MM.1S (cell line): Measurements from ENCODE around the gene HNF4A.
A peak's percentile ranks its signal among the peaks of the same experiment; 100 is the strongest.
"Not testable (repeated sequence)": the region's sequence is repeated elsewhere in the genome, so short reads cannot be mapped to it uniquely, and the experiment has no call there.

Experiments used
- DNase-seq: peaks from one replicate; pipeline ENCODE4 v3.0.0-alpha.2; 2015
- H2AFZ ChIP-seq: fragments of 300-600 bp; sonication (generic); 2 replicates; pipeline ENCODE4 v1.6.0; 2016; ENCODE audit warnings: antibody characterized with exemption, low read length
- H3F3A ChIP-seq: fragments of 300-600 bp; sonication (generic); 2 replicates; pipeline ENCODE4 v1.6.1; 2016; ENCODE audit warnings: mild to moderate bottlenecking, antibody characterized with exemption, low read length, moderate library complexity, mixed read lengths; ENCODE audit not compliant: insufficient read depth
- H3K27ac ChIP-seq: fragments of 300-600 bp; sonication (generic); 2 replicates; pipeline ENCODE4 v1.5.1; 2016; ENCODE audit warnings: mild to moderate bottlenecking, low read length
- H3K27me3 ChIP-seq: fragments of 300-600 bp; sonication (generic); replicated peaks from 2 replicates; pipeline ENCODE4 v1.6.0; 2016; ENCODE audit warnings: low read length; ENCODE audit not compliant: insufficient read depth
- H3K36me3 ChIP-seq: fragments of 300-600 bp; sonication (generic); replicated peaks from 2 replicates; pipeline ENCODE4 v1.6.1; 2016; ENCODE audit warnings: mild to moderate bottlenecking, low read length, mixed read lengths; ENCODE audit not compliant: insufficient read depth
- H3K4me1 ChIP-seq: fragments of 300-600 bp; sonication (generic); 2 replicates; pipeline ENCODE4 v1.6.1; 2016; ENCODE audit warnings: low read length, mixed read lengths
- H3K4me2 ChIP-seq: fragments of 300-600 bp; sonication (generic); 2 replicates; pipeline ENCODE4 v1.6.0; 2016; ENCODE audit warnings: low read depth, low read length
- H3K4me3 ChIP-seq: fragments of 300-600 bp; sonication (generic); 2 replicates; pipeline ENCODE4 v1.5.1; 2016; ENCODE audit warnings: low read length, mixed read lengths
- H3K79me2 ChIP-seq: fragments of 300-600 bp; sonication (generic); 2 replicates; pipeline ENCODE4 v1.6.1; 2016; ENCODE audit warnings: mixed run types, low read length, mixed read lengths
- H3K9ac ChIP-seq: fragments of 300-600 bp; sonication (generic); 2 replicates; pipeline ENCODE4 v1.6.1; 2016; ENCODE audit warnings: low read length, mixed read lengths
- H3K9me2 ChIP-seq: fragments of 300-600 bp; sonication (generic); replicated peaks from 2 replicates; pipeline ENCODE4 v1.6.1; 2016; ENCODE audit warnings: mild to moderate bottlenecking, low read length, mixed read lengths; ENCODE audit not compliant: insufficient read depth
- H3K9me3 ChIP-seq: fragments of 300-600 bp; sonication (generic); replicated peaks from 2 replicates; pipeline ENCODE4 v1.6.1; 2016; ENCODE audit warnings: mild to moderate bottlenecking, low read length, mixed read lengths; ENCODE audit not compliant: insufficient read depth
- H4K20me1 ChIP-seq: fragments of 300-600 bp; sonication (generic); 2 replicates; pipeline ENCODE4 v1.6.1; 2016; ENCODE audit warnings: mild to moderate bottlenecking, low read length, moderate library complexity, mixed read lengths; ENCODE audit not compliant: insufficient read depth
- EZH2 ChIP-seq: fragments of 300-600 bp; sonication (generic); optimal IDR thresholded peaks from 2 replicates; pipeline ENCODE3; 2017; ENCODE audit warnings: low read depth, mild to moderate bottlenecking, antibody characterized with exemption, low read length, mixed read lengths
- EZH2phosphoT487 ChIP-seq: fragments of 300-600 bp; sonication (generic); IDR thresholded peaks from 2 replicates; pipeline ENCODE4 v1.6.1; 2018; ENCODE audit warnings: antibody characterized with exemption, low read length
- TF ChIP-seq, protein P1 (sequence below): fragments of 300-600 bp; sonication (generic); IDR thresholded peaks from 2 replicates; pipeline ENCODE4 v1.5.1; 2016; ENCODE audit warnings: antibody characterized with exemption, low read length, mixed read lengths

Gene HNF4A

DNA sequence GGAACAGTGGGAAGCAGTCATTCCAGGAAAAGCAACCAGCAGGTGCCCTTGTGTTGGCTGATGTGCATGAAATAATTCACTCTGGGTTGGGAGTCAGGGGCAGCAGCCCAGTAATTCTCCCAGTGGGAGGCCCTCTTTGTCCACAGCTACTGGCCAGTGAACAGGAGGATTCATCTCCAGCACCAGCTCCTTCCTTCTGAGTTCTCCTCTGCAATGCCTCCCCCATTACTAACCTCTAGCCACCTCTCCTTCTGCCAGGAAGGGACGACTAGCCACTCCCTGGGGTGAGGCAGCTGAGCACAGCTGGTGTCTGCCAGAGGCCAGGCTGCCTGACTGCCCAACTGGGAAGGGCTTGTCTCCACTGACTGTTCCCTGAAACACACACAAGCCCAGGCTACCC, 31.2 kb upstream of the HNF4A start:
- H3K27me3 ChIP-seq: no peaks in the 10 kb centered on the region
- no peaks in the 10 kb centered on the region for H3K79me2 ChIP-seq
- H3K4me3 ChIP-seq: no peak overlapping the region
- H3K27ac ChIP-seq: no peak overlapping the region
- no peaks in the 10 kb centered on the region for H3K36me3 ChIP-seq
- H2AFZ ChIP-seq: no peak overlapping the region
- H3K9me3 ChIP-seq: no peaks in the 10 kb centered on the region
- peaks cover 5% of the 10 kb centered on the region; the same call in 1 of the 2 replicates for H3K4me1 ChIP-seq
- H3F3A ChIP-seq: 0 out of 2 replicates have a peak, but pooled peaks cover 4% of the 10 kb centered on the region
- DNase-seq: no peak
- H3K9ac ChIP-seq: no peak overlapping the region
- H3K4me2 ChIP-seq: no peak overlapping the region
- TF ChIP-seq EZH2phosphoT487: no peak
- no peak for TF ChIP-seq EZH2
- TF ChIP-seq, protein P1, sequence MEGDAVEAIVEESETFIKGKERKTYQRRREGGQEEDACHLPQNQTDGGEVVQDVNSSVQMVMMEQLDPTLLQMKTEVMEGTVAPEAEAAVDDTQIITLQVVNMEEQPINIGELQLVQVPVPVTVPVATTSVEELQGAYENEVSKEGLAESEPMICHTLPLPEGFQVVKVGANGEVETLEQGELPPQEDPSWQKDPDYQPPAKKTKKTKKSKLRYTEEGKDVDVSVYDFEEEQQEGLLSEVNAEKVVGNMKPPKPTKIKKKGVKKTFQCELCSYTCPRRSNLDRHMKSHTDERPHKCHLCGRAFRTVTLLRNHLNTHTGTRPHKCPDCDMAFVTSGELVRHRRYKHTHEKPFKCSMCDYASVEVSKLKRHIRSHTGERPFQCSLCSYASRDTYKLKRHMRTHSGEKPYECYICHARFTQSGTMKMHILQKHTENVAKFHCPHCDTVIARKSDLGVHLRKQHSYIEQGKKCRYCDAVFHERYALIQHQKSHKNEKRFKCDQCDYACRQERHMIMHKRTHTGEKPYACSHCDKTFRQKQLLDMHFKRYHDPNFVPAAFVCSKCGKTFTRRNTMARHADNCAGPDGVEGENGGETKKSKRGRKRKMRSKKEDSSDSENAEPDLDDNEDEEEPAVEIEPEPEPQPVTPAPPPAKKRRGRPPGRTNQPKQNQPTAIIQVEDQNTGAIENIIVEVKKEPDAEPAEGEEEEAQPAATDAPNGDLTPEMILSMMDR: no peak
- no peaks in the 10 kb centered on the region for H4K20me1 ChIP-seq
- no peaks in the 10 kb centered on the region for H3K9me2 ChIP-seq

- Histone ChIP-seq H3K4me2 (peak overlapping the region; percentile 77), H3K36me3 (no peaks in the 10 kb centered on the region), H3K4me1 (0 out of 2 replicates have a peak, but pooled peaks cover 5% of the 10 kb centered on the region), H3K9me3 (no peaks in the 10 kb centered on the region), H3K79me2 (no peaks in the 10 kb centered on the region), H3K27ac (no peak overlapping the region), H4K20me1 (no peaks in the 10 kb centered on the region), H2AFZ (peak overlapping the region; percentile 92), H3K4me3 (peak overlapping the region; percentile 62), H3F3A (no peaks in the 10 kb centered on the region), H3K9me2 (no peaks in the 10 kb centered on the region), H3K9ac (peak overlapping the region; percentile 55; the same call in 1 of the 2 replicates), H3K27me3 (no peaks in the 10 kb centered on the region)
- peak; percentile 16 for DNase-seq
- TF ChIP-seq, protein P1: peak; percentile 19; the same call in 1 of the 2 replicates
- TF ChIP-seq EZH2 (no peak), EZH2phosphoT487 (no peak)
Measured at GRCh38 chr20:44326391-44327159, 28.9 kb upstream of the HNF4A start.

DNA sequence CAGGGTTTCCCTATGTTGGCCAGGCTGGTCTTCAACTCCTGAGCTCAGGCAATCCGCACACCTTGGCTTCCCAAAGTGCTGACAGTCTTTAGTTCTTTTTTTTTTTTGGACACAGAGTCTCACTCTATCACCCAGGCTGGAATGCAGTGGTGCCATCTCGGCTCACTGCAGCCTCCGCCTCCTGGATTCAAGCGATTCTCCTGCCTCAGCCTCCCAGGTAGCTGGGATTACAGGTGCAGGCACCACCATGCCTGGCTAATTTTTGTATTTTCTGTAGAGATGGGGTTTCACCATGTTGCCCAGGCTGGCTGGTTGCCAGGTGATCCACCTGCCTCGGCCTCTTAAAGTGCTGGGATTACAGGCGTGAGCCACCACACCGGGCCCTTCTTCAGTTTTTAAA, 27.8 kb upstream of the HNF4A start:
- H4K20me1 ChIP-seq, H3K27ac ChIP-seq, H3K4me3 ChIP-seq, H3K27me3 ChIP-seq, H3K79me2 ChIP-seq, DNase-seq, H3K9me2 ChIP-seq, H3F3A ChIP-seq, H3K4me1 ChIP-seq, H3K9me3 ChIP-seq, H3K4me2 ChIP-seq, H3K9ac ChIP-seq, H3K36me3 ChIP-seq, H2AFZ ChIP-seq: not testable (repeated sequence)

DNA sequence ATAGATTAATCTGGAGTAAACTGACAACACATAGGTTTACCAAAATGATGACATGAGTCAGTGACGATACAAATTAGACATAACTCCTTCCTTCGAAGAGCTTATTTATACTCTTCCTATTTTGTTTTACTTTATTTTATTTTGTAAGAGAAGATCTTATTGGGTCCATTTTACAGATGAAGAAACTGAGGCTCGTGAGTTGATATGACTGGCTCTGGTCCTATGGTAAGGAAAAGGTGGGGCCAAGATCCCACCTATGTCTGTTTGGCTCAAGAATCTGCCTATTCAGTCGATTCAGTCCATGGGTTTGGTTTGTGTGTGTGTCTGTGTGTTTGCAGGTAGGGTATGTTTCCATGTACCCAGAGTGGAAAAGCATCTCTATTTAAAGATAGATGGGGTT, 27.1 kb upstream of the HNF4A start:
- Histone ChIP-seq H3K79me2 (no peaks in the 10 kb centered on the region), H3K27ac (no peak overlapping the region), H4K20me1 (no peaks in the 10 kb centered on the region), H3K4me3 (no peak overlapping the region), H3K36me3 (no peaks in the 10 kb centered on the region), H3K9ac (no peak overlapping the region), H3K4me1 (0 out of 2 replicates have a peak, but pooled peaks cover 5% of the 10 kb centered on the region), H3F3A (no peaks in the 10 kb centered on the region), H3K9me3 (no peaks in the 10 kb centered on the region), H3K4me2 (no peak overlapping the region), H3K9me2 (no peaks in the 10 kb centered on the region), H3K27me3 (no peaks in the 10 kb centered on the region), H2AFZ (no peak overlapping the region)
- TF ChIP-seq, protein P1: no peak
- TF ChIP-seq EZH2phosphoT487 (no peak), EZH2 (no peak)
- no peak for DNase-seq
